K562 (cell line): ENCODE measurements around the gene CLASP1.

Experiments
- BRF1 ChIP-seq: IDR thresholded peaks from 3 replicates; pipeline ENCODE4 v1.6.1; 2011; ENCODE audit warnings: borderline replicate concordance, mild to moderate bottlenecking; ENCODE audit not compliant: insufficient read length; ENCODE audit errors: extremely low read depth
- EP300 ChIP-seq: IDR thresholded peaks from 2 replicates; pipeline ENCODE4 v1.6.1; 2012; ENCODE audit warnings: low read length, improper control_type of control experiment
- FOXM1 ChIP-seq, 2 experiments: fragments of 450-650 bp in 1 of 2; sonication (generic) in 1 of 2; formaldehyde crosslinking in 1 of 2; IDR thresholded peaks; 2 replicates each; pipeline versions ENCODE4 v1.6.1 to v1.9.0; 2017 to 2022; ENCODE audit warnings: low read depth in 2 of 2, mild to moderate bottlenecking in 2 of 2, missing genetic modification reagents in 1 of 2, moderate library complexity in 1 of 2
- ZNF766 ChIP-seq: fragments of 200-800 bp; sonication (Bioruptor generic); conservative IDR thresholded peaks from 2 replicates; pipeline ENCODE4 v1.6.1; 2016; ENCODE audit warnings: missing genetic modification characterization, missing compliant biosample characterization
- TF ChIP-seq, protein P1 (sequence below): sonication (generic); formaldehyde crosslinking; IDR thresholded peaks from 2 replicates; pipeline ENCODE4 v1.9.0; 2022; ENCODE audit warnings: mild to moderate bottlenecking, missing genetic modification reagents

DNA sequence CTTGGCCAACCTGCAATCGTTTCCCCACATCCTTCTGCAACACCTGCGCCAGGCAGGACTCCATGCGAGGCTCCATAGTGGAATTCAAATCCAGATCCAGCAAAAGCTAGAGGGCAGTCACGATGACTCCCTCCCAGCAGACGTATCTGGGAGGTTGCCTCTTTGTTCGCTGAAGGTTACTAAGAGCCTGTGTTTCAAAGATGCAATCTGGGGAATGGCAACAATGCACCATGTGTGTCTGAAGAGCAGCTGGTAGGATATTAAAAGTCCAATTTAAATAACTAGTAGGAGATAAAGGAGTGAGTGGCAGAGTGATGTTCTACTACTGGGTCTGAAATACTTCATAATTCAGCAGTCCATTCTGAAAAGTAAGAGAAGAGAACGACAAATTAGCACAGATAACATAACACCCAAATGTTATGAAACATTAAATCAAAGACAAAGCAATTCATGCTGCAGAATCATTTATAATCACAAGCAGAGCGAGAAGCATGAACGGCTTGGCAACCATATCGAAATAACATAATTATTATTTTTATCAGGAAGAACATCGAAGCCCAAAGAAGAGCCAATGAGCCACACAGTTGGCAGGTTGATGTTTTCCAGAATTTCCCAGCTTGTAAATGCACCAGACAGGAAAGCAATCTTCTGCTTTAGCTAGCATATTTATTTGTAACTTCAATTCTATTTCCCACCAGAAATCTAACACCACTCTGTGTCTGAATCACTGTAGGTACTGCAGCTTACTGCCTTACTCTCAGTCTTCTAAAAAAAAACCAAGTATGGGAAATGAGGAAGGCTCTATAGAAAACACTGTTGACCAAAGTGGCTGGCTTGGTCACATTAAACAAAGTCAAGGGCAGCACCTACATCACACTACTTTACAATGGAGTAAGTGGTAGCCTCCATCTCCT lies 43.2 kb downstream of the CLASP1 start:
- TF ChIP-seq FOXM1 (IDR thresholded peaks at IDR 0.05; ENCODE audit: low read depth) (no peak), FOXM1 (CRISPR knock-in tag; IDR thresholded peaks at IDR 0.05; ENCODE audit: low read depth) (no peak), BRF1 (no peak), ZNF766 (CRISPR knock-in tag) (no peak), EP300 (no peak)
- TF ChIP-seq, protein P1, sequence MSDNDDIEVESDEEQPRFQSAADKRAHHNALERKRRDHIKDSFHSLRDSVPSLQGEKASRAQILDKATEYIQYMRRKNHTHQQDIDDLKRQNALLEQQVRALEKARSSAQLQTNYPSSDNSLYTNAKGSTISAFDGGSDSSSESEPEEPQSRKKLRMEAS (CRISPR knock-in tag), result no peak
